GM21737 (cell line): ENCODE results near the gene KIF25.
"Not testable (repeated sequence)": the region's sequence is repeated elsewhere in the genome, so short reads cannot be mapped to it uniquely, and the experiment has no call there.

ENCODE experiments used
- ATAC-seq: cut with Tn5 transposase; IDR thresholded peaks from one replicate; pipeline ENCODE4 v1.9.1; 2021; ENCODE audit warnings: mild to moderate bottlenecking, moderate library complexity; ENCODE audit not compliant: unreplicated experiment

KIF25 gene

GRCh38 chr6:167993169-167993568 lies 4.3 kb upstream of the KIF25 start:
- ATAC-seq: no peak

DNA sequence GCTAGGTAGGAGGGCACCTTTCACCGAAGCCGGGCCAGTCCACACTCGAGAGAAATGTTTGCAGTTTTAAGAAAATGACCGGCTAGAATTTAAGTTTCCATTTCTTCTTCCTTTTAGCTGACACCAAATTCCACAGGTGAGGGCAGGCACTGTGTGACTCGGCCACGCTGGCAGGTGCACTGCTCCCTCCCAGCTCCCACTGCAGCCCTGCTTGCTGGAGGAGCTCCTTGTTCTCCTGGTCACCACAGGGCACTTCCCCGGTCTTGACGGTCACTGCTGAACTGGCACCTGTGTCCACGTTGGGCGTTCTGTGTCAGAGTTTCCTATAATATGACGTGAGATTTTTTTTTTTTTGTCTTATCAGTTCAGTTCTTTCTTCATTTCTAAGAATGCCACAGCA lies 3.6 kb upstream of the KIF25 start:
- ATAC-seq: no peak

DNA sequence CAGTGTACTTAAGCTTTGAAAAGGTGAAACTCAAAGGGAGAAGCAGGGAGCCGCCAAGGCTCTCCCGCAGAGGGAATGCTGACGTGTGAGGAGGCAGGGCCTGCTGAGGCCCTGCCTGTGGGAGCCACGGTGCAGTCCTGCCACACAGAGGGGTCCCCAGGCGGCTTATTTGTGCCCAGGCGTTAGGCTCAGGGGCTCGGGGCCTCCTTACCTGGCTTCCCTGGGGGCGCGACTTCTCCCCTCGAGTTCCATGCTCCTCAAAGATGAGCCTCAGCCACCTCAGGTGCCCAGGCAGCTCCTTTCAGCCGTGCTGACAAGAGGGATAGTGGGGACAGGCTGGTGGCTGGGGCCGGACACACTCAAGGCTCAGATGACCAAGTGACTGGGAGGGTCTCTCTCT lies 2.2 kb upstream of the KIF25 start:
- ATAC-seq: no peak

DNA sequence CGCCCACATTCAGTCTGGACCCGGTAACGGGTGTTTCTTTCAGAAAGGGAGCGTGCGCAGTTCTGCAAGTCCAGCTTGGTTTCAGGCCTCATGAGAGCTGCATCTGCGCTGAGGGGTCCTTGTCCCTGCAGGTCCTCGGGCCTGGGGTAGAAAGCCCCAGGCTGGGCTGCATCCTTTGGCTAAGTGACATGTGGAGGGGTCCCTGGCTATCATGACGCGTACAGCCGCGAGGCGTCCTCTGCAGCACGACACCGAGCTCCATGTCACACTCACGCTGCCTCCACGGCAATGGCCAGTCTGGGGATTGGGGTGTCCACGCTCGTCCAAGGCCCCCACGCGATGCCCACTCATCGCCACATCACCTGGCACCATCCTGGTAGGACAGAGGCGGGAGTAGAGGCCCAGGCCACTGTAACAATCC lies 1.7 kb upstream of the KIF25 start:
- ATAC-seq: no peak

DNA sequence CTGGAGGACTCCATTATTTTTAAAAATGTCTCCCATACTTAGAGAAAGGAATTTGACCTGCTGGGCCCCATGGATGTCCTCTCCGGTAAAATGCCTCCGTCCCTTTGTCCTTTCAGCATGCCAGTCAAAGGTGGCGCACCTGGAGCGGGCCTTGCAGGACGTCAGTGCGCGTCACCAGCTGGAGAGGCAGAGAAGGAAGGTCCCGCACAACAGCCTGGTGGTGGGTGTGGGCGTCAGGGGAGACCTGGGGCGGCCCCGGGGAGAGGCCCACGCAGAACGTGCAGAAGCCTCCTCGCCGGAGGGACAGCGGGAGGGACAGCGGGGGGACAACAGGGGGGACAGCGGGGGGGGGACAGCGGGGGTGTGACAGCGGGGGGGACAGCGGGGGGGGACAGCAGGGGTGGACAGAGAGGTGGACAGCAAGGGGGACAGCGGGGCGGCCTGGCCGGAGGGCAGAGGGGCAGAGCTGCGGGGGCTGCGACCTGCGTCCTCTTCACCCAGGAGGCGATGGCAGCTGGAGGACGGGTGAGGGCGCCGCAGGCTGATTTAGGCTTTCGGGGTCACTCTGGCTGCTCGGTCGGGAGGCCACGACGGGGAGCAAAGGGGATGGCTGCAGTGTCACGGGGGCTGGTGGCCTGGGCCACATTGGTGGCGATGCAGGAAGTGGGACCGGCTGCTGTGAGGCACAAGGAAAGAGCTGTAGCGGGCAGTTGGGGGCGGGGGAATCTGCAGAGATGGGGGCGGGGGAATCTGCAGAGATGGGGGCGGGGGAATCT lies 859 bp upstream of the KIF25 start:
- no peak for ATAC-seq

GRCh38 chr6:167998215-167998614 lies 744 bp downstream of the KIF25 start:
- ATAC-seq: no peak

- ATAC-seq: no peak
Measured at GRCh38 chr6:168000198-168001028, 2.9 kb downstream of the KIF25 start.

GRCh38 chr6:168001029-168001332 lies 3.5 kb downstream of the KIF25 start:
- no peak for ATAC-seq

DNA sequence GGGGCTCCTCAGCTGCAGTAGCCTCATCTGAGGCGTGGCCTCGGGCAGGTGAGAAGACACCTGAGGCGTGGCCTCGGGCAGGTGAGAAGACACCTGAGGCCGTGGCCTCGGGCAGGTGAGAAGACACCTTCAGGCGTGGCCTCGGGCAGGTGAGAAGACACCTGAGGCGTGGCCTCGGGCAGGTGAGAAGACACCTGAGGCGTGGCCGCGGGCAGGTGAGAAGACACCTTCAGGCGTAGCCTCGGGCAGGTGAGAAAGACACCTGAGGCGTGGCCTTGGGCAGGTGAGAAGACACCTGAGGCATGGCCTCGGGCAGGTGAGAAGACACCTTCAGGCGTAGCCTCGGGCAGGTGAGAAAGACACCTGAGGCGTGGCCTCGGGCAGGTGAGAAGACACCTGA lies 4.0 kb downstream of the KIF25 start:
- ATAC-seq: not testable (repeated sequence)

DNA sequence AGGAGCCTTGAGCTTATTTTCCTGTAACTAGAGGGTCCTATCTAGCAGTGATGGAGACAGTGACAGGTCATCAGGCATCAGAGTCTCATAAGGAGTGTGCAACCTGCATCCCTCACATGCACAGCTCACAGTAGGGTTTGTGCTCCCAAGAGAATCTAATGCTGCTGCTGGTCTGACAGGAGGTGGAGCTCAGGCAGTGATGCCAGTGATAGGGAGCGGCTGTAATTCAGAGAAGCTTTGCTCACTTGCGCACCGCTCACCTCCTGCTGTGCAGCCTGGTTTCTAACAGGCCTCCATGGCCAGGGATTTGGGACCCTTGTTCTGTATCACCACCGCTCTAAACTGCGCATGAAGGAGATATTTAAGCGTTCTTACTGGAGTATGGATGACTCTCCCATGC lies 5.3 kb downstream of the KIF25 start:
- no peak for ATAC-seq

DNA sequence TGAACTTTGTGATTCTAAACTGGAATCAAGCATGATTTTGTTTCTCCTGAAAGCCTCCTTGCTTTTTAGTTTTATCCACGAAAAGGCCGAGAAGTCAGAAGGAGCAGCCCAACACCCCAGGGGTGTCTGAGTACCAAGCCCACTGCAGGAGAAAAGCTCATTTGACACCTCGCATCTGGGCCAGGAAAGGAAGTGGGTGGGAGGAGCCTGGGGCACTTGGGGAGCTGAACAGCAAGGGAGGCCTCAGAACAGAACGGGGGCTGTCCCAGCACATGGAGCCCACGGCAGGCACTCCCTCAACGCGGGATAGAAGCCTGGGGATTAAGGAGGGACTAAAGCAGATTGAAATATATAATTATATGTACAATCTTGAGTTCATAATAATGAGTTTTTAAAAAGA lies 6.6 kb downstream of the KIF25 start:
- ATAC-seq: no peak

- no peak for ATAC-seq
Measured at GRCh38 chr6:168004945-168005344, 7.5 kb downstream of the KIF25 start.

GRCh38 chr6:168005796-168006195 lies 8.3 kb downstream of the KIF25 start:
- no peak for ATAC-seq

GRCh38 chr6:168007592-168008338 lies 10.3 kb downstream of the KIF25 start:
- no peak for ATAC-seq

DNA sequence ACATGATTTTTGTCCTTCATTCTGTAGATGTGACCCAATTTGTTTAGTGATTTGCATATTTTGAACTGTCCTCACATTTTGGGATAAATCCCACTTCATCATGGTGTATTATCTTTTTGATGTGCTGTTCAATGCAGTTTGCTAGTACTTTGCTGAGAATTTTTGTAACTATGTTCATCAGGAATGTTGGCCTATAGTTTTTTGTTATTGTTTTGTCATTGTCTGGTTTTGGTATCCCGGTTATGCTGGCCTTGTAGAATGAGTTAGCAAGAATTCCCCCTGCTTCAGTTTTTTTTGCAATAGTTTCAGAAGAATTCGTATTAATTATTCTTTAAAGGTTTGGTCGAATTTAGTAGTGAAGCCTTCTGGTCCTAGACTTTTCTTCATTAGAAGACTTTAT lies 11.9 kb downstream of the KIF25 start:
- no peak for ATAC-seq

GRCh38 chr6:168011291-168011690 lies 13.8 kb downstream of the KIF25 start:
- no peak for ATAC-seq

DNA sequence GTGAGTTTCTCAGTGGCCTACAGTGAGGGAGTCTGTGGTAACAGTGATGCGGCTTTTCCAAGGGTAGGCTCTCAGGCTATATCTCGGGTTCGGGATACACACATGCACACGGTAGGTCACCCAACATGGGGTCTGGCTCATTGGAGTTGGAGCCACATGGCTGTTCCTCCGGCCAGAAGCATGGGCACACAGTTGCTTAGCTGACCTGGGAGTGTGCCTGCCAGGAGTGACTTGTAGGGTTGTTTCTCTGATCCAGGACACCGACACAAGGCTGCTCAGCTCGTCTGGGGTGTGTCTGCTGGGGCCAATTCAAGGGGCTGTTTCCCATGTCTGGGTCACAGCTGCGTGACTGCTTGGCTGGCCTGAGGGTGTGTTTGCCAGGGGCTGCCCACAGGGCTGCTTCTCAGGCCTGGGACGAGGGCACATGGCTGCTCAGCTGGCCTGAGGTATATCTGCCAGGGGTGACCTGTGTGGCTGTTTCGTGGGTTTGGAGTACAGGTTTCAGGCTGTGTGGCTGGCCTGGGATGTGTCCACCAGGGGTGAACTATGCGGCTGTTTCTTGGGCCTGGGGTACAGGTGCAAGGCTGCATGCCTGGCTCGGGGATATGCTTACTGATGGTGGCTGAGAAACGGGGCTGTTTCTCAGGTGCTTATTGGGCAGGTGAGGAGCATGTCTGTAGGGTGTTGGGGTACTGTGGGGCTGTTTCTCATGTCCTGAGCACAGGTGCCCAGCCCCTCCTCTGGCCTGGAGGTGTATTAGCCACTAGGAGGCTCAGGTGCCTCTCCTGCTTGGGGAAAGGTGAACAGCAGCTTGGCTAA lies 15.2 kb downstream of the KIF25 start:
- no peak for ATAC-seq

- ATAC-seq: no peak
Measured at GRCh38 chr6:168013250-168013915, 15.9 kb downstream of the KIF25 start.

DNA sequence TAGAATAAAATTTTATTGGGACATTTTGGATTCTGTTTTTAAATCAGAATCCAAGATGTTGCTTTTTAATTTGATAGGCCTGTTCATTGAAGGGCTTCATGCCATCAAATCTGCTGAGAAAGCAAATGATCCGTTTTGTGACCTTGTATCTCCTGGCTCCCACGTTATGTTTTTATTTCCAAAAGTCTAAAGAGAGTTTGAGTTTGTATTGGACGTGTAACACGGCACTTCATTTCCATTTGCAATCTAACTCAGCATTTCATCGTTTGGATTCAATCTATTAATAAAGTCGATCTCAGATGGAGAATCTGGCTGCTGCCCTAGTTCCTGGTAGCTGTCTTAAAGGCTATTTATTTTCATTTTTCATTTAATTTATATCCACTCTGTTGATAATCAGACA lies 17.0 kb downstream of the KIF25 start:
- ATAC-seq: no peak

GRCh38 chr6:168015009-168015408 lies 17.5 kb downstream of the KIF25 start:
- no peak for ATAC-seq
